GM19043 (cell line): ENCODE data around the gene ZDHHC11.
A peak's percentile ranks its signal among the peaks of the same experiment; 100 is the strongest.

ENCODE experiments used
- ATAC-seq: cut with Tn5 transposase; IDR thresholded peaks from one replicate; pipeline ENCODE4 v1.9.1; 2021; ENCODE audit warnings: low read depth; ENCODE audit not compliant: unreplicated experiment

ZDHHC11 gene

GRCh38 chr5:850511-851006 lies at the start of gene ZDHHC11:
ZDHHC11 (minus strand) TSS chr5:850986; CDS start chr5:850602, 384 bp downstream.
- no peak for ATAC-seq

GRCh38 chr5:893711-894110 lies 42.9 kb upstream of the ZDHHC11 start:
- no peak for ATAC-seq

GRCh38 chr5:893137-893506 lies 42.3 kb upstream of the ZDHHC11 start:
- ATAC-seq, result no peak

- ATAC-seq, result peak; percentile 97
Observed at GRCh38 chr5:892394-893136, 41.8 kb upstream of the ZDHHC11 start, which contains the start of the genes BRD9 and TRIP13. BRD9 (minus strand) TSS chr5:892801; CDS start chr5:892657, 144 bp downstream. TRIP13 (plus strand) TSS chr5:892884; CDS start chr5:892999, 115 bp downstream.

- no peak for ATAC-seq
Observed at GRCh38 chr5:891837-892393, 41.1 kb upstream of the ZDHHC11 start.

- no peak for ATAC-seq
Observed at GRCh38 chr5:891117-891836, 40.5 kb upstream of the ZDHHC11 start.

- no peak for ATAC-seq
Observed at GRCh38 chr5:889075-889710, 38.4 kb upstream of the ZDHHC11 start.

- no peak for ATAC-seq
Observed at GRCh38 chr5:888638-889035, 37.9 kb upstream of the ZDHHC11 start.

GRCh38 chr5:887947-888637 lies 37.3 kb upstream of the ZDHHC11 start:
- ATAC-seq, result no peak

GRCh38 chr5:886716-887325 lies 36.0 kb upstream of the ZDHHC11 start:
- no peak for ATAC-seq

GRCh38 chr5:886036-886435 lies 35.2 kb upstream of the ZDHHC11 start:
- ATAC-seq, result no peak

- no peak for ATAC-seq
Observed at GRCh38 chr5:885529-885928, 34.7 kb upstream of the ZDHHC11 start.

GRCh38 chr5:885127-885442 lies 34.3 kb upstream of the ZDHHC11 start:
- ATAC-seq, result no peak

GRCh38 chr5:884345-885126 lies 33.8 kb upstream of the ZDHHC11 start:
- ATAC-seq, result no peak

GRCh38 chr5:883475-884181 lies 32.8 kb upstream of the ZDHHC11 start:
- ATAC-seq, result no peak

- ATAC-seq, result no peak
Observed at GRCh38 chr5:882253-883183, 31.7 kb upstream of the ZDHHC11 start.

- ATAC-seq, result no peak
Observed at GRCh38 chr5:881551-881935, 30.8 kb upstream of the ZDHHC11 start.
